K562 (cell line): ENCODE measurements around the gene TBC1D12. TPM values are rescaled to one million over a fixed set of nuclear protein-coding genes. Genes with fewer than 3 reads are reported as not detected.

Experiments
- ARID4B ChIP-seq: sonication (generic); formaldehyde crosslinking; IDR thresholded peaks from 2 replicates; pipeline ENCODE4 v1.8.0; 2022; ENCODE audit warnings: mild to moderate bottlenecking, missing genetic modification reagents
- ATF6 ChIP-seq: sonication (generic); formaldehyde crosslinking; IDR thresholded peaks from 2 replicates; pipeline ENCODE4 v1.4.0; 2020; ENCODE audit warnings: mild to moderate bottlenecking, missing genetic modification reagents
- BDP1 ChIP-seq: IDR thresholded peaks from 3 replicates; pipeline ENCODE4 v1.6.1; 2011; ENCODE audit not compliant: insufficient read length, insufficient read depth
- CCAR2 ChIP-seq: fragments of 200-400 bp; formaldehyde crosslinking; IDR thresholded peaks from 2 replicates; pipeline ENCODE4 v1.6.1; 2017; ENCODE audit warnings: mild to moderate bottlenecking, low read depth, low read length
- DIDO1 ChIP-seq: fragments of 450-650 bp; IDR thresholded peaks from 2 replicates; pipeline ENCODE4 v1.6.1; 2016; ENCODE audit warnings: low read depth, missing biosample characterization, missing genetic modification characterization
- FOXJ3 ChIP-seq: sonication (generic); formaldehyde crosslinking; IDR thresholded peaks from 2 replicates; pipeline ENCODE4 v1.4.0; 2020; ENCODE audit warnings: mild to moderate bottlenecking, missing genetic modification reagents
- MED1 ChIP-seq: sonication (generic); formaldehyde crosslinking; IDR thresholded peaks from 2 replicates; pipeline ENCODE4 v1.8.1; 2023; ENCODE audit warnings: missing genetic modification reagents, borderline replicate concordance
- NR4A1 ChIP-seq, 2 experiments: fragments of 250-450 bp in 1 of 2; fragments of 450-650 bp in 1 of 2; sonication (Bioruptor Pico) in 1 of 2; IDR thresholded peaks; 2 replicates each; pipeline versions ENCODE4 v1.4.0 to v1.6.1; 2016 to 2020; ENCODE audit warnings: mild to moderate bottlenecking in 2 of 2, missing compliant biosample characterization in 1 of 2, missing genetic modification characterization in 1 of 2, moderate library complexity in 1 of 2
- PHF20 ChIP-seq: fragments of 450-650 bp; IDR thresholded peaks from 2 replicates; pipeline ENCODE4 v1.6.1; 2018; ENCODE audit not compliant: partially characterized antibody
- USF2 ChIP-seq: sonication (generic); formaldehyde crosslinking; IDR thresholded peaks from 2 replicates; pipeline ENCODE4 v1.5.0; 2020; ENCODE audit warnings: missing genetic modification reagents
- YY1 ChIP-seq, 3 experiments: IDR thresholded peaks; 2 replicates each; pipeline ENCODE4 v1.6.1; 2011; ENCODE audit warnings: low read length in 2 of 3, mild to moderate bottlenecking in 2 of 3, moderate library complexity in 2 of 3, borderline replicate concordance in 1 of 3, control low read depth in 1 of 3, low read depth in 1 of 3; ENCODE audit not compliant: insufficient read depth in 3 of 3, insufficient replicate concordance in 2 of 3, control insufficient read depth in 1 of 3, insufficient read length in 1 of 3; ENCODE audit errors: extremely low read depth in 1 of 3
- ZBTB34 ChIP-seq: fragments of 250-450 bp; sonication (Bioruptor Pico); IDR thresholded peaks from 2 replicates; pipeline ENCODE4 v1.8.0; 2021; ENCODE audit warnings: mild to moderate bottlenecking, moderate library complexity
- ZC3H11A ChIP-seq: IDR thresholded peaks from 2 replicates; pipeline ENCODE4 v1.6.1; 2012; ENCODE audit warnings: low read depth, low read length, improper control_type of control experiment
- ZNF232 ChIP-seq: sonication (generic); formaldehyde crosslinking; IDR thresholded peaks from 2 replicates; pipeline ENCODE4 v1.8.0; 2022; ENCODE audit warnings: mild to moderate bottlenecking, missing genetic modification reagents
- ZNF253 ChIP-seq: fragments of 250-450 bp; sonication (Bioruptor Pico); conservative IDR thresholded peaks from 2 replicates; pipeline ENCODE4 v1.6.1; 2021; ENCODE audit warnings: mild to moderate bottlenecking
- ZNF436 ChIP-seq: fragments of 250-450, 450-650 bp; sonication (Bioruptor Pico); formaldehyde crosslinking; IDR thresholded peaks from 2 replicates; pipeline ENCODE4 v1.7.0; 2020; ENCODE audit warnings: mild to moderate bottlenecking
- ZNF583 ChIP-seq: fragments of 250-450 bp; sonication (Bioruptor Pico); IDR thresholded peaks from 2 replicates; pipeline ENCODE4 v1.4.0; 2020
- polyA plus RNA-seq, 8 experiments: library from polyadenylated mRNA; depleted of rRNA in 4 of 8; stranded (reverse) in 5 of 8; unstranded in 3 of 8; fragments of >200 nt; fragmentation: Nextera tagmentation in 2 of 8; fragmentation: Illumina TruSeq in 1 of 8; extraction: Ambion mirVana in 2 of 8; extraction: Trizol in 1 of 8; gene quantifications; 2 replicates each; pipeline versions ENCODE4 v1.2.1 to v1.2.3, GENCODE V29; 2011 to 2014; ENCODE audit warnings: inconsistent platforms in 1 of 8, missing spikeins in 1 of 8
- total RNA-seq, 7 experiments: library from RNA; depleted of rRNA in 6 of 7; stranded (reverse); fragments of >200 nt in 6 of 7; fragmentation: Illumina TruSeq in 2 of 7; extraction: Trizol in 2 of 7; gene quantifications; 2 replicates each; pipeline versions ENCODE4 v1.2.1 to v1.2.3, GENCODE V29; 2011 to 2021; ENCODE audit warnings: low replicate concordance in 1 of 7

The TBC1D12 gene
- total and polyA plus RNA-seq, 9 of the 15 experiments (the other 6 are each of a cell fraction or from before 2014, with no cell fraction given): 2.1 to 6.7 (median 3.9) TPM

- no peak for TF ChIP-seq ZC3H11A
- TF ChIP-seq ZNF232: no peak
- TF ChIP-seq YY1 (IDR thresholded peaks at IDR 0.05; ENCODE audit: borderline replicate concordance in 1 of 3, control insufficient read depth in 1 of 3, extremely low read depth in 1 of 3, insufficient read depth in 3 of 3, insufficient read length in 1 of 3, insufficient replicate concordance in 2 of 3, low read depth in 1 of 3, low read length in 2 of 3): peak in 2 of 3 experiments; percentile 24 to 27
- no peak for TF ChIP-seq ZBTB34 (CRISPR knock-in tag)
- peak; percentile 45 for TF ChIP-seq PHF20
- no peak for TF ChIP-seq ZNF436
- TF ChIP-seq BDP1: no peak
- no peak for TF ChIP-seq FOXJ3 (CRISPR knock-in tag)
- TF ChIP-seq ZNF253: no peak
- no peak for TF ChIP-seq NR4A1 (CRISPR knock-in tag; IDR thresholded peaks at IDR 0.05)
- no peak for TF ChIP-seq NR4A1 (tag; IDR thresholded peaks at IDR 0.05)
- no peak for TF ChIP-seq USF2
- no peak for TF ChIP-seq DIDO1
- no peak for TF ChIP-seq MED1
- TF ChIP-seq ARID4B (CRISPR knock-in tag): peak; percentile 52; the same call in 1 of the 2 replicates
- TF ChIP-seq ATF6: no peak
- no peak for TF ChIP-seq ZNF583 (CRISPR knock-in tag)
- no peak for TF ChIP-seq CCAR2
Measured at GRCh38 chr10:94545391-94546048, 143.2 kb downstream of the TBC1D12 start, which contains the start of gene HELLS (continued).
